HS-27A (cell line): ENCODE measurements around the gene SLC16A3.
"Not testable (repeated sequence)": the region's sequence is repeated elsewhere in the genome, so short reads cannot be mapped to it uniquely, and the experiment has no call there.

Experiments used
- DNase-seq: peaks from one replicate; pipeline ENCODE4 v3.0.0-alpha.2; 2012; ENCODE audit warnings: low read depth, missing footprints

SLC16A3 gene

GRCh38 chr17:82228842-82229697, at the start of gene SLC16A3:
Gene SLC16A3 (plus strand): TSS chr17:82229042. CDS start chr17:82236009, 6,967 bp downstream.
- DNase-seq = no peak

GRCh38 chr17:82179412-82179811, 49.4 kb upstream of the SLC16A3 start:
- no peak for DNase-seq

DNA sequence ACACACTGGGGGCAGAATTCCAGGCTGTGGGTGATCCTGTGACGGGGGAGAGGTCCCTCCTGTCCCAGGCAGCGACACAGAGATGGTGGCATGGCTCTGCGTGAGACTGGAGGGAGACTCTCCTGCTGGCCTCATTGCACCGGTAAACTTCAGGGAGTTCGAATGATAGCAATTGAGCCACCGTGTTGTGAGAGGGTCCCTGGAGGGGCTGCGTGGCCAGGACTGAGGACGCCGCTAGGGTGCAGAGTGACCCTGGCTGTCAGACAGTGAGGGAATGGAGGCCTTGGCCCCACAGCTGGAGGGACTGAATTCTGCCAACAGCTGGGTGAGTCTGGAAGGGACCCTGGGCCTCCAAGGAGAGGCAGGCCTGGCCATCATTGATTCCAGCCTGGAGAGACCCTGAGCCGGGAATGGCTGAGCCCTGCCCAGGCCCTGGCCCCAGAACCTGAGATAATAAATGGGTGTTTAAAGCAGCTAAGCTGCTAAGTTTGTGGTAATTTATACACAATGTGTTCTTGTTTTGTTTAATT, 48.8 kb upstream of the SLC16A3 start:
- DNase-seq = no peak

- no peak for DNase-seq
Observed at GRCh38 chr17:82180776-82181528, 47.9 kb upstream of the SLC16A3 start.

GRCh38 chr17:82184761-82185160, 44.1 kb upstream of the SLC16A3 start:
- no peak for DNase-seq

GRCh38 chr17:82186221-82186620, 42.6 kb upstream of the SLC16A3 start:
- no peak for DNase-seq

DNA sequence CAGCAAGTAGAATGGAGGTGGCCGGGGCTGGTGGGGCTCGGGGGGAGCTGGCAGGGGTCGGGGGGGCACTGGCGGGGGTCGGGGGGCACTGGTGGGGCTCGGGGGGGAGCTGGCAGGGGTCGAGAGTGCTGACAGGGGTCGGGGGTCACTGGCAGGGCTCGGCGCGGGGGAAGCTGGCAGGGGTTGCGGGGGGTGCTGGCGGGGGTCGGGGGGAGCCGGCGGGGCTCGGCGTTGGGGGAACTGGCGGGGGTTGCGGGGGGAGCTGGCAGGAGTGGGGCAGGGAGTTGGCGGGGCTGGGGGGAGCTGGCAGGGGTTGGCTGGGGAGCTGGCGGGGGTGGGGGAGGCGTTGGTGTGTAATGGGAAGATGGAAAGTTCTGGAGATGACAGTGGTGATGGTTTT, 41.3 kb upstream of the SLC16A3 start:
- DNase-seq = no peak

DNA sequence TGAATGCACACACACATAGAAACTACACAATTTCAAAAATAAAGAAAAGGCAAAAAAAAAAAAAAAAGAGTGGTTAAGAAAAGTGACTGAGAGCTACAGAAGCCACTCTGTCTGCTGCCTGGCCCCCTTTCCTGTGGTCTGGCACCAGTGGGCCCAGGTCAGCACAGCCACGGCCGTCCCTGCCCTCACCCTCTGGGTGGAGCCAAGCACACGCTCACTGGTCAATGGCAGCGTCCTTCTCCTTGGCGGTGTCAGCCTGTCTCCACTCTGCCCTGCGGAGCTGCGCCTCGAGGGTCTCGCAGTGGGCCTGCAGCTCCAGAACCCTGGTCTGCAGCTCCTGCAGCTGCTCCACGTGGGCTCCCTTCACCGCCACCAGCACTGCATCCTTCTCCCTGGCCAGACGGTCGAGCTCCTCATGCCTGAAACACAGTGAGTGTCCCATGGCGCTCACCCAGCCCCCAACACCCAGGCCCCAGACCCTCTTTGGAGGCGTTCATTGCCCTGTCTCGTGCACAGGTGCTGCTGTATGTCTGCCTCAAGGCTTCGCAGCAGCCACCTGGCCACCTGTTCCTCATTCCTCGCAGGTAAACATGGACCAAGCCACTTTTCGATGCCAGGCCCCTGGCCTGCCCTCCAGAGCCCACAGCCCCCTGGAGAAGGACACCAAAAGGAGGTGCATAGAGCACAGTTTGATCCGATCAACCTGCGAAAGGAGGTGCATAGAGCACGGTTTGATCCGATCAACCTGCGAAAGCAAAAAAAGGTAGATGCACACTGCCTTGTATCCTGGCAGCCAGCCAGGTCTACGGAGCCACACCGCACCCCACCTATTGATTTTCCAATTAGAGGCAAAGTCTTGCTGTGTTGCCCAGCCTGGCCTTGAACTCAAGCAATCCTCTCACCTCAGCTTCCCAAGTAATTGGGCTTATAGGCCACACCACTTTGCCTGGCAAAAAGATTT, 40.6 kb upstream of the SLC16A3 start:
- no peak for DNase-seq

DNA sequence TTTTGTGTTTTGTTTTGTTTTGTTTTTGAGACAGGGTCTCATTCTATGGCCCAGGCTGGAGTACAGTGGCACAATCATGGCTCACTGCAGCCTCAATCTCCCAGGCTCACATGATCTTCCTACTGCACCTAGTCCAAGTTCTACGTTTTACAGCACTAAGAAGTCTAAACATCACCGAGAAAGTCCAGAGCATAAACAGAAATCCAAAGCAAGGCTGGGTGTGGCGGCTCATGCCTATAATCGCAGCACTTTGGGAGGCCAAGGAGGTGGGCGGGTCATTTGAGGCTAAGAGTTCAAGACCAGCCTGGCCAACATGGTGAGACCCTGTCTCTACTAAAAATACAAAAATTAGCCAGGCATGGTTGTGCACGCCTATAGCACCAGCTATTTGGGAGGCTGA, 35.8 kb upstream of the SLC16A3 start:
- DNase-seq = not testable (repeated sequence)

DNA sequence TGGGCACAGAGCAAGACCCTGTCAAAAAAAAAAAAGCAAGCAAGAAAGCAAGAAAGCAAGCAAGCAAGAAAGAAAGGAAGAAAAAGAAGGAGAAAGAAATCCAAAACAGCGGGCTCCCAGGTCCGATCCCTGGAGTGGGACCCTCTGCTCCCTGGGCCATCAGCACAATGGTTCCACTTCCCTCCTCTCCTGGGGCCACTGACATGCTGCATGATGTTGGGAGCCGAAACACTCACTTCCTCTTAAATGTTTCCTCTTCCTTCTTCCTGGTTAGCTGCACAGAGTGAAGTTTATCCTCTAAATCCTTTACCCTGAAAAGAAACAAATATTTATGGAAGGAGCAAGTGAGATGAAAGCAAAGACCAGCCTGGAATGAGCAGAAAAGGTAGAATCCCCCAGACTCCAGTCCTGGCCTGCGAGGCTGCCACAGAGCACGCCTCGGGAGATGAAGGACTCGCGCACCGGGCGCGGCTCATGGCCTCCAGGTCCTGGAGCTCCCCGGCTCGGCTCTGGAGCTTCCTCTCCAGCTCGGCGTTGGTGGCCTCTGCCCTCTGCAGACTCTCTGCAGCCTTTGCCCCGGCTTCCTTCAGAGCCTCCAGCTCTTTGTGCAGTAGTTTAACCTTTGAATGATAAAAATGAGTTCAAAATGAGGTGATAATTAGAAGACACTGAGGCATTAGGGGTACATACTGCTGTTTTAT, 35.2 kb upstream of the SLC16A3 start:
- DNase-seq = no peak

GRCh38 chr17:82194765-82195164, 34.1 kb upstream of the SLC16A3 start:
- DNase-seq = no peak

DNA sequence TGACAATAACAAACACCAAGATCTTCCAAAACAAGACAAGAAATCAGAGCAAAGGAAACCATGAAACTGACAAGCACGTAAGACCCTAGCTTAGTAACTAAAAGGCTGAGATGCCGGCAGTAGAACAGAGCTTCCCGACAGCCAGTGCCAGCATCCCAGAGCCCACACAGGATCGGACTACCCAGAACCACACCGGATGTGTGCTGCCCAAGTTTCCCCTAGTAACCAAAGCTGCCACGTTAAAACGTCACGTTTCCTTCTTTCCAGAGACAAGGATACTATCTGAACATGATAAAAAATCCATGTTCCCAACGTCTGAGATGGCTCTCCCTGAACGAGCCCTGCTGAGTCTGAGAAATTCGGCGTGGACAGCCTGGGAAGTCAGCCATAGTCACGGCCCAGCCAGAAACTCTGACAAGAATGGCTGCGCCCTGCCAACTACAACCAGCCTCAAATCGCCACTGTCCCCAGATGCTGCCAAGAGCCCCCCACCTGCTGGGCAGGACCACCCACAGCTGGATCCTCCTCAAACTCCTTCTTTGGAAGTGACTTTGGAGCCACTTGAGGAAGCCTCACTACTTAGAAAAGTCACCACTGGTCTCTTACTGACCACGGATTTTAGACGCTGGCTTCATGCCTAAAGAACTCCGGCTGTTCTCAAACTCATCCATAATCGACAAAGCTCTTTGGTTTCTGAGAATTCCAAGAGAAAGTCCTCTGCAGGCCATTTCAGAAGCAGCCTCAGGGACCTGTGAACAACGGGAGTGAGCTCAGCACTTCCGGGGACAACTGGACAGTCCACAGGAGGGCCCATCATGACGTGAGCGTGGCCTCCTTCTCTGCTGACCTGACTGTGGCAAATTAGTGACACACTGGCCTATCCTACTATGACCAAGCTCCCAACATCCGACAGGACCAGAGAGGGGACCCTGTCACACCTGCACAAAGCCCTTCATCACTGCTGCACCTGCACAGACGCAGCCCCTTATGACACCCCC, 32.9 kb upstream of the SLC16A3 start:
- DNase-seq = no peak

GRCh38 chr17:82198092-82198491, 30.8 kb upstream of the SLC16A3 start:
- no peak for DNase-seq

DNA sequence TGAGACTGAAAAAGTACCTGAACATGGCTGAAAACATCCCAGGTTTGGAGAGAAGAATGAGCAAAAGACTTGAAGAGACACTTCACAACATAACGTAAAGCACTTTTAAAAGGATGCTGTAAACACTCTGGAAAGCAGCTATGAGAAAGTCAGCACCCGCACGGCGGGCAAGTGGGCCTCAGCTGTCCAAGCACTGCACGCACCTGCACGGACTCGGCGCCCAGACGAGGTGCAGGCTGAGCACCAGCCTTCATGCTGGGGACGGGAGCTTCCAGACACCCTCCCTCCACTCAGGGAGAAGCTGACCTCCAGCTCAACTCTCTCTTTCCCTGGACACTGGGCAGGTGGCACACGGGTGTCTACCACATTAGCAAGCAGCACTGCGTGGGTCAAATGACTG, 29.3 kb upstream of the SLC16A3 start:
- DNase-seq = no peak

GRCh38 chr17:82200135-82200534, 28.7 kb upstream of the SLC16A3 start:
- DNase-seq = no peak

DNA sequence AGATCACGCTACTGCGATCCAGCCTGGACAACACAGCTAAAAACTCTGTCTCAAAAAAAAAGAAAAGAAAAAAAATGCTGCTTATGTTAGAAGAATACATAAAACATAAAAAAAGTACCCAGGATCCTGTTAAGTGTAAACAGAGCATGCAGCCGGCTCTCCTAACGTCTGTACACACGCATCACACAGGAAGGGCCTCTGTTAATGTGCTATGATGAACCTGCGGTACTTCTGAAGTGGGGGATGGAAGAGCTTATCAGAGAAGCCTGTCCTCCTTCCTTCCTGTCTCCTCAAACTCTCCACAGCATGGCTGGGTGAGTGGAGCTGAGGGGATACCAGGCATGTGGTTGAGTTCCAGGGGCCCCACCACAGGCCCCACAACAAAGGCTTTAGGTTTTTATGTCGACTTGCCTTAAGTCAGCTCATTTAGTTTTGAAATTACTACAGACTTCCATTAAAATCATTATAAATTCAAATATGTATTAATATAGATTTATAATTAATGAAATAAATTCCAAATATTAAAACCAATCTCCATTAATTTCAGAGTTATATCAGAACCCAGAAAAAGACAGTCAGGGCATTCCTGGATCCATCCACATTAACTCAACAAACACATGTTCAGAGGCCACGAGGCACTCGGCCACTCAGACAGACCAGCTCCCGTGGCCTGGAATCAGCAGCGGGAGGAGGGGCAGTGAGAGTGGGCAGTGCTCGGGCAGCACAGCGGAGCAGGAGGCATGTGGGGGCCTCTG, 27.9 kb upstream of the SLC16A3 start:
- DNase-seq = no peak

DNA sequence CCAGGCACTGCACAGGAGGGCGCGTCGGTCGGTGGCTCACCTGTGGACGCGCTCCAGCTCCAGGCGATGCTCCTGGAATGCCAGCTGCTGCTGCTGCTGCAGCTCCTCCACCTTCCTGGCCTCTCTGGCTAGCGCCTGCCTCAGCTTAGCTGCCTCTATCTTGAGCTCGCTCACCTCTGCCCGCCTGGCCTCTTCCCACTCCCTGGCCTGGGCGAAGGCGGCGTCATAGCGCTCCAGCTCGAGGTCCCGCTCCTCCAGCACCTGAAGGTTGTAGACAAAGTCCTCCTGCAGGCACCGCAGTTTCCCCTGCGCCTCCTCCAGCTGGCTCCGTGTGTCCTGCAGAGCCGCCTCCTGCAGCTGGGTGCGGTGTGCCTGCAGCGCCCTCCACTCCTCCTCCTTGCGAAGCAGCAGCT, 27.3 kb upstream of the SLC16A3 start:
- no peak for DNase-seq

- no peak for DNase-seq
Observed at GRCh38 chr17:82202981-82203380, 25.9 kb upstream of the SLC16A3 start.

DNA sequence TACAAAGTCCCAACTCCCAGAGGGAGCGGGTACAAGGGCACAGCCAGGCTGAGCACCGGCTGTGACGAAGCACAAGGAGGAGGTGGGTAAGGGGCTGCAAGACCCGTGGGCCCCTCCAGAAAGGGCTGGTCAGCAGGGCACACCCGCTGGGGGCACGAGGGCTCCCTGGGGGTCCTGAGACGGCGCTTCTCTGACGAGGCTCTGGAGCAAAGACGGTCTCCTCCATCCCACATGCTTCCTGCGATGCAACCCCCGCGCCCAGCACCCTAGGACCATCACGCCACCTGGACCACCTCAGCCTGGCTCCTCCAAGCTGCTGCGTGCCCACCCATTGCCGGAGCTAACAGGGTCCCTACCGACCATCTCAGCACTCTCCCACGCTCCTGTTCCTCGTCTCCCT, 24.9 kb upstream of the SLC16A3 start:
- no peak for DNase-seq
